GM23248 (cell line): ENCODE measurements around the gene HIPK2. TPM values are rescaled to one million over a fixed set of nuclear protein-coding genes. Genes with fewer than 3 reads are reported as not detected.

Source experiments
- DNase-seq: peaks from one replicate; pipeline ENCODE4 v3.0.0-alpha.2; 2015
- H2AFZ ChIP-seq: fragments of 200-600 bp; sonication (generic); 2 replicates; pipeline ENCODE4 v1.6.1; 2016; ENCODE audit warnings: antibody characterized with exemption
- H3F3A ChIP-seq: fragments of 200-600 bp; sonication (generic); 2 replicates; pipeline ENCODE4 v1.6.1; 2016; ENCODE audit warnings: mild to moderate bottlenecking, antibody characterized with exemption, mixed run types; ENCODE audit not compliant: insufficient read depth
- H3K27ac ChIP-seq: fragments of 200-600 bp; sonication (generic); 2 replicates; pipeline ENCODE4 v1.5.1; 2016; ENCODE audit warnings: mild to moderate bottlenecking
- H3K27me3 ChIP-seq: fragments of 200-600 bp; sonication (generic); replicated peaks from 2 replicates; pipeline ENCODE4 v1.6.1; 2016; ENCODE audit warnings: mild to moderate bottlenecking; ENCODE audit not compliant: insufficient read depth
- H3K36me3 ChIP-seq: fragments of 200-600 bp; sonication (generic); 2 replicates; pipeline ENCODE4 v1.6.1; 2016; ENCODE audit warnings: low read depth, mild to moderate bottlenecking
- H3K4me1 ChIP-seq: fragments of 200-600 bp; sonication (generic); 2 replicates; pipeline ENCODE4 v1.6.1; 2016; ENCODE audit warnings: mild to moderate bottlenecking; ENCODE audit not compliant: insufficient read depth
- H3K4me2 ChIP-seq: fragments of 200-600 bp; sonication (generic); one replicate; pipeline ENCODE4 v1.6.1; 2016; ENCODE audit warnings: mild to moderate bottlenecking; ENCODE audit not compliant: unreplicated experiment
- H3K4me3 ChIP-seq: fragments of 200-600 bp; sonication (generic); 2 replicates; pipeline ENCODE4 v1.5.1; 2016; ENCODE audit warnings: mild to moderate bottlenecking
- H3K79me2 ChIP-seq: fragments of 200-600 bp; sonication (generic); 2 replicates; pipeline ENCODE4 v1.6.1; 2016; ENCODE audit warnings: mild to moderate bottlenecking; ENCODE audit not compliant: insufficient read depth
- H3K9ac ChIP-seq: fragments of 200-600 bp; sonication (generic); 2 replicates; pipeline ENCODE4 v1.6.1; 2016; ENCODE audit warnings: mild to moderate bottlenecking
- H3K9me2 ChIP-seq: fragments of 200-600 bp; sonication (generic); 2 replicates; pipeline ENCODE4 v1.6.1; 2016; ENCODE audit warnings: mixed run types, mild to moderate bottlenecking, moderate library complexity; ENCODE audit not compliant: insufficient read depth
- H3K9me3 ChIP-seq: fragments of 200-600 bp; sonication (generic); one replicate; pipeline ENCODE4 v1.6.1; 2017; ENCODE audit warnings: low read depth
- H4K20me1 ChIP-seq: fragments of 200-600 bp; sonication (generic); 2 replicates; pipeline ENCODE4 v1.6.0; 2016; ENCODE audit not compliant: insufficient read depth
- EZH2 ChIP-seq: fragments of 200-600 bp; sonication (generic); IDR thresholded peaks from 2 replicates; pipeline ENCODE4 v1.6.1; 2018; ENCODE audit warnings: antibody characterized with exemption, mild to moderate bottlenecking; ENCODE audit not compliant: insufficient read depth, poor library complexity, severe bottlenecking
- EZH2phosphoT487 ChIP-seq: fragments of 200-600 bp; sonication (generic); IDR thresholded peaks from 2 replicates; pipeline ENCODE4 v1.6.1; 2018; ENCODE audit warnings: antibody characterized with exemption, moderate library complexity, mild to moderate bottlenecking, low read depth; ENCODE audit not compliant: insufficient read depth
- WGBS, 2 experiments: methylation state at CpG; one replicate each; pipeline ENCODE4 v1.1.6; 2015 to 2017; ENCODE audit warnings: low lambda C conversion rate in 2 of 2, low coverage in 1 of 2; ENCODE audit errors: missing lambda C conversion rate in 2 of 2; 5-methylcytosine and 5-hydroxymethylcytosine counted together
- in situ Hi-C: fragments of 300-500 bp; cut with MboI; formaldehyde crosslinking; loops from 2 replicates; pipeline ENCODE4 v1.15.0; 2020
- polyA plus RNA-seq: library from polyadenylated mRNA; unstranded; fragments of >200 nt; fragmentation: Nextera tagmentation; extraction: Ambion mirVana; gene quantifications from 2 replicates; pipeline ENCODE4 v1.2.1, GENCODE V29; 2016
- total RNA-seq: library from RNA; depleted of rRNA; stranded (reverse); fragments of >200 nt; shearing (Covaris generic); gene quantifications from 2 replicates; pipeline ENCODE4 v1.2.3, GENCODE V29; 2014

The HIPK2 gene
- total and polyA plus RNA-seq, 2 experiments from 2014 or later, result 4.7 to 7.9 TPM

DNA sequence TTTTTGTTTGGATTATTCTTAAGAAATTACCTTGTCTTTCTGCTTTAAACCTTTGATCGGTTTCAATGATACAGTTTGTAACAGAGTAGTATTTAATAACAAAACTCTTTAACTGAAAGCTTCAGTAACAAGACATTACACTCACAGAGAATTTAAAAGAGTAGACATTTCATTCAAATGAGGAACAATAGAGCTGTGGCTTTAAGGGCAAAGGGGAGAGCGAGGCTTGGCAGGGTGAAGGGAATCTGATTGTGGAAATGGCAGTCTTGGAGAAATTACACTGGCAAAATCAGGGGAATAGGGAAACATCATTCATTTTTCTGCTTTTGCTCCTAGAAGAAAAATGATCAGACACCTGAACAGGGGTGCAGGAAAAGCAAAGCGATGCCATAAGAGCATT is 5.1 kb upstream of the HIPK2 start:
- Histone ChIP-seq H3K4me1 (no peaks in the 10 kb centered on the region), H3K9me2 (no peaks in the 10 kb centered on the region), H4K20me1 (no peaks in the 10 kb centered on the region), H3K4me2 (no peak overlapping the region), H3F3A (0 out of 2 replicates have a peak, but pooled peaks cover 7% of the 10 kb centered on the region), H2AFZ (no peak overlapping the region), H3K27ac (no peak overlapping the region), H3K27me3 (no peaks in the 10 kb centered on the region), H3K79me2 (peaks cover 16% of the 10 kb centered on the region), H3K9me3 (no peaks in the 10 kb centered on the region), H3K36me3 (no peaks in the 10 kb centered on the region), H3K9ac (no peak overlapping the region), H3K4me3 (no peak overlapping the region)
- in situ Hi-C loops, result loop anchor here (25.0 kb wide), 1 partner anchor 204 kb away; no protein-coding TSS in a partner anchor
- DNase-seq, result no peak
- 99 to 100% methylated on average over 3 of the region's 3 CpGs for WGBS, 2 experiments
- TF ChIP-seq EZH2phosphoT487 (no peak), EZH2 (no peak)

DNA sequence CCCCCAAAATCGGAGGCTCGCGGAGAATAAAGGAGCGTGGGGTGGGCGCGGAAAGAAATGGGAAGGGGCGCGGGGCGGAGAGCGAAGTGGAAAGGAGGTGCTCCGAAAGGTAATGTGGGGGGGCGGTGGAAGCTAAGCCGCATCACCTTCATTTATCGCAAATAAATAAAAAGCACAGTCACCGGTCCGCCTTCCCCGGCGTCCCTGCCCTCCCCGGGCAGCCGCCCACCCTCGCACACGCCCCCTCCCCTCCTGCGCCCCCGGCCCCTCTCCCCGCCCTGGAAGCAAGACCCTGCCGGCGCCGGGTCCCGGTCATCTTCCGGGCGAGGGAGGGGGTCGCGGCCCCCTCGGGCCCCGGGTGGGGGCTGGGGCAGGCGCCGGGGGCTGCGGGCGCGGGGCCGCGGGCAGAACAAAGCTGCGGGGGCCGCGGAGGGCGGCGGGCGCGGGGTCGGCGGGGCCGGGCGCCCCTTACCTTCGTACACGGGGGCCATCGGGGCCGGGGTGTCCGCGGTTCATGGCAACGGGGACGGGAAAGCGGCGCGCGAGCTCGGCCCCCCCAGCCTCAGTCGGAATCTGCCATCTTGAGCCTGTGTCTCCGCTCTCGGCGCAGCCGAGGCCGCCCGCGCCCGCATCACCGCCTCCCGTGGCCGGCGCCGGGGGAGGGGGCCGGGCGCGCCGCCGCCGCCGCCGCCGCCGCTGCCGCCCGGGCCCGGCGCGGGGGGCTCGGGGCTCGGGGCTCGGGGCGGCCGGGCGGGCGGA is 486 bp downstream of the HIPK2 start:
- peaks cover 49% of the 10 kb centered on the region for H3K79me2 ChIP-seq
- H3K4me3 ChIP-seq, result peak overlapping the region; percentile 98
- in situ Hi-C loops, result loop anchor here (10.0 to 25.0 kb wide), 2 partner anchors 133 to 210 kb away; no protein-coding TSS in a partner anchor
- peaks cover 28% of the 10 kb centered on the region for H3K4me1 ChIP-seq
- peak overlapping the region; percentile 82 for H2AFZ ChIP-seq
- peak overlapping the region; percentile 93 for H3K4me2 ChIP-seq
- no peaks in the 10 kb centered on the region for H3K9me3 ChIP-seq
- no peaks in the 10 kb centered on the region for H3K36me3 ChIP-seq
- H3K27me3 ChIP-seq, result no peaks in the 10 kb centered on the region
- peak; percentile 73 for DNase-seq
- H4K20me1 ChIP-seq, result no peaks in the 10 kb centered on the region
- 1 to 6% methylated on average over 15 to 70 of the region's 102 CpGs for whole genome bisulfite sequencing, 2 experiments
- peak overlapping the region; percentile 88 for H3K27ac ChIP-seq
- no peaks in the 10 kb centered on the region for H3K9me2 ChIP-seq
- no peak for TF ChIP-seq EZH2
- TF ChIP-seq EZH2phosphoT487, result no peak
- peak overlapping the region; percentile 91 for H3K9ac ChIP-seq
- peaks cover 47% of the 10 kb centered on the region for H3F3A ChIP-seq

DNA sequence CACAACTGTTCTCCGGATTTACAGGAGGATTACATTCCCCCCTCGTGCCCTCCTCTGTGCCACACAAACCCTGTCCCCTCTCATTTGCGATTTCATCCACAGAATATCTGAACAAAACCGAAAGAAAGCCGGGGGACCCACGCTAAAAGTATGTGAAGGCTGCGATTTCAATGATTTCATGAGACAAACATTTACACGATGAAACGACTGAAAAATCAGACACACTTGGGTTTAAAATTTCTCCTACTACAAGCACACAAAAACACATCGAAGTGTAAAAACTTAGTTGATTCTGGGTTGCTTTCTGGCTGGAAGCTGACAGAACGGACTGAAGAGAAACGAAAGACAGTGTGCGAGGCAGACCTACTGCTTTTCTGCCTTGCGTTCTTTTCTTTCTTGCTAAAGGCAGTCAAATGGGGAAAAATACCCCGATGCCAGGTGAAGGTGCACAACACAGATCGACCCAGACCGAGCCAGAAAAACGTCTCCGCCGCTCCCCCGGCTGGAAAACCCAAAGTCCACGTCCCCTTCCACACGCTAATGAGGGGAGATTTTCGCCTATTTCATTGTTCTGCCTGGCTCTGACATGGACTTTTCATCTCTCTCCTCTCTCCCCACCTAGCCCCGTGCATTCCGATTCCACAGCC is 1.2 kb downstream of the HIPK2 start:
- H3F3A ChIP-seq, result peaks cover 54% of the 10 kb centered on the region
- WGBS, 2 experiments, result 1 to 2% methylated on average over 26 of the region's 26 CpGs
- H3K27me3 ChIP-seq, result no peaks in the 10 kb centered on the region
- no peaks in the 10 kb centered on the region for H3K36me3 ChIP-seq
- in situ Hi-C loops, result loop anchor here (10.0 to 25.0 kb wide), 2 partner anchors 132 to 211 kb away; no protein-coding TSS in a partner anchor
- H3K79me2 ChIP-seq, result peaks cover 56% of the 10 kb centered on the region
- no peaks in the 10 kb centered on the region for H3K9me3 ChIP-seq
- H3K27ac ChIP-seq, result peak overlapping the region; percentile 88
- H3K4me1 ChIP-seq, result peaks cover 32% of the 10 kb centered on the region
- peak; percentile 76 for DNase-seq
- peak overlapping the region; percentile 82 for H2AFZ ChIP-seq
- H3K9ac ChIP-seq, result peak overlapping the region; percentile 91
- peak overlapping the region; percentile 98 for H3K4me3 ChIP-seq
- TF ChIP-seq EZH2 (no peak), EZH2phosphoT487 (no peak)
- no peaks in the 10 kb centered on the region for H4K20me1 ChIP-seq
- no peaks in the 10 kb centered on the region for H3K9me2 ChIP-seq
- peak overlapping the region; percentile 93 for H3K4me2 ChIP-seq

DNA sequence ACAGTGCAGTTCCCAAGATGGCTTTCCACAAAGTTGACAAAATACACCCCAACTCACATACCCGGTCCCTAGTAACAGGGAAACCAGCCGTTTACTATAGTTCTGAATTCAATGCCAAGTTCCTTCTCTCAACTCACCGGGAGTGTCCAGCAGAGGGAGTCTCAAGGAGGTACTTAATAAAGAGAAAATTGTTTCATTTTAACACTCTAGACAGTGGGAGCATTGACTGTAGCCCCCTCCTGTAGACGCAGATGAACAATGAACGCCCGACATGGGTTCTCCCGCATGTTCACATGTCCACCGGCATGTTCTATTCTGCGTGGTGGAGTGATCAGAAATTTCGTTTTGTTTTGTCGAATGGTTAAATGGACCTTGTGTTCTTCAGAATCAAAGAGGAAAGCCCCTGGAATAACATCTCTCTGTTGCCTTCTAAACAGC is 1.9 kb downstream of the HIPK2 start:
- in situ Hi-C loops, result loop anchor here (10.0 to 25.0 kb wide), 2 partner anchors 131 to 211 kb away; no protein-coding TSS in a partner anchor
- peak overlapping the region; percentile 88 for H3K27ac ChIP-seq
- H3K27me3 ChIP-seq, result no peaks in the 10 kb centered on the region
- 1 to 3% methylated on average over 11 of the region's 11 CpGs for WGBS, 2 experiments
- H3F3A ChIP-seq, result peaks cover 57% of the 10 kb centered on the region
- H3K79me2 ChIP-seq, result peaks cover 64% of the 10 kb centered on the region
- TF ChIP-seq EZH2 (no peak), EZH2phosphoT487 (no peak)
- no peaks in the 10 kb centered on the region for H3K9me2 ChIP-seq
- H3K9ac ChIP-seq, result peak overlapping the region; percentile 91
- H4K20me1 ChIP-seq, result no peaks in the 10 kb centered on the region
- H3K4me2 ChIP-seq, result peak overlapping the region; percentile 93
- peaks cover 35% of the 10 kb centered on the region for H3K4me1 ChIP-seq
- peak; percentile 89 for DNase-seq
- peak overlapping the region; percentile 98 for H3K4me3 ChIP-seq
- peak overlapping the region; percentile 82 for H2AFZ ChIP-seq
- no peaks in the 10 kb centered on the region for H3K9me3 ChIP-seq
- no peaks in the 10 kb centered on the region for H3K36me3 ChIP-seq
